GM18502 (cell line): ENCODE results near the gene ABCA1.

Experiments
- ATAC-seq: cut with Tn5 transposase; IDR thresholded peaks from one replicate; pipeline ENCODE4 v1.9.1; 2021; ENCODE audit warnings: mild to moderate bottlenecking; ENCODE audit not compliant: unreplicated experiment, poor library complexity

Gene ABCA1

DNA sequence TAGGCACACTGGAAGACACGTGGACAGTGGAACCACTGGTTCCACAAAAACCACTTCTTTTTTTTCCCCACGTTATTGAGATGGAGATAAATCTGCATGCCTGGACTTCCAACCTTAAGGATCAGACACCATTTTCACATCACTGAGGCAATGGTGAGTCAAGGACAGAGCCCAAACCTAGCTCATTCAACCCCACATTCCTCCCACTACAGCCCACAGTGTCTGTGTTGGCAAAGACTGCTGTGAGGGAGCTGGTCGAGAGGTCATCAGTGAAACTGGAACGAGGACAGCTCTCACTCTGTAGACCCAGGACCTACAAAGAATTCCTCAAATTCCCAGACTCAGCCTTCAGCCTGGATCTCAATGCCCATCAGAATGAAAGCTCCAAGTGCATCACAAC is 74.8 kb downstream of the ABCA1 start:
- ATAC-seq: no peak

DNA sequence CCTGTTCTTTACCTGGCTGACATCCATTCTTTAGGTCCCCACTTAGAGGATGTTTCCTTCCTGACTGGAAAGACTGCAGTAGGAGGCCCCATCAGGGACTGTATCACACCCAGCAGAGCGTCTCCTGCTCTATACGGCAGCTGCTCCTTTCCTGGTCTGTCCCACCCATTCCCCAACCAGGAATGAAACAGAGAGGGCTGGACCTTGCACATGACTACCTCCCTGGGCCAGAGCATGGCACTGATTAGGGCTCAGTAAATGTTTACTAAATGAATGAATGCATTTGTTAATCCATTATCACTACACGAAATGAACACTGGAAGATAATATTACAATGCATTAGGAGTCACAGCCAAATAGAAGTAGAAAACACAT is 76.4 kb downstream of the ABCA1 start:
- ATAC-seq: no peak

DNA sequence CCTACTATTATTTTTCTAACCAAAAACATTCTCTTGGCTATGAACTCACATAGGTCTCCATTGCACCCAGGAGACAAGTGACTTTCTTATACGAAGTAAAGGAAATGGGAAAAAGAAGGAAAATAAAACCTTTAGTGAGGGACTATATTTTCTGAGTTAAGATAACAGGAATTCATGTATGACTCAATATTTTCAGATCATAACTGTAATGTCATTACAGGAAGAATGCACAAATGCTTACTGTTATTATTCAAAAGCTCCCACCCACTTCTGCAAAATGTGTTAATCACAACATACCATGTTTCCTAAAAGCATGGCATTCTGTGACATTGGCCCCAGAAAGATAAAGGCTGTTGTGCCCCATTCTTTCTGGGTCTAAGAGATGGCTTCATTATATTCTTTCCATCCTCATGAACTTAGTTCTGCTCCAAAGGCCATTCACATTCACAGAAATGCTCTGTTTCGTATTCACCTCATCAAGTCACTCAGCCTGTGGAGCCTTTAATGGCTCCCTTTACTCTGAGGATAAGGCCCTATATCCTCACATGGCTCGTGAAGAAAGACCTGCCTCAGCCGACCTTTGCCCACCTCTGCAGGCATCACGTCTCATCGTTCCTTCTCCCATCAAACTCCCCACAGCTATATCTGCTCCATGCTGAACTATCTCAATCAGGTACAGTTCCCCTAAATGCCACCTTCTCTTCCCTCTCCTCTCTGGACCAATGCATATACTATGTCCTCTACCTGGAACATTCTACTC is 77.0 kb downstream of the ABCA1 start:
- no peak for ATAC-seq

DNA sequence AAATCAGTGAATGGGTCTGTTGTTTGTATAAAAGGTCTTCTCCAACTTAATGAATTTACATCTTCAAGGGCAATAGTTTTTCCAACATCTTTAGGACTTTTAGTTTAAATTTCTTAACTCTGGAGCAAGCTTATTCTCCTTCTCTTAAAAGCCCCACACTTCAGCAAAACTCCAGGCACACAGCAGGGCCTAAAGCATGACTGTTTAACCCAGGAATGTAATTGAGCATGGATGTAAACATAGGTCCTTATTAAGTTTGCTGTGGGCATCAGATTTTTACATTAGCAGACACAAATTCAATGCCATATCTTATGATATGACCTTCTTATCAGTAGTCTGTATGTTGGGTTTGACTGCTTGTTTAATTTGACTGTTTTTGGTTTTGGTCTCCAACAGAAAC is 78.9 kb downstream of the ABCA1 start:
- no peak for ATAC-seq

DNA sequence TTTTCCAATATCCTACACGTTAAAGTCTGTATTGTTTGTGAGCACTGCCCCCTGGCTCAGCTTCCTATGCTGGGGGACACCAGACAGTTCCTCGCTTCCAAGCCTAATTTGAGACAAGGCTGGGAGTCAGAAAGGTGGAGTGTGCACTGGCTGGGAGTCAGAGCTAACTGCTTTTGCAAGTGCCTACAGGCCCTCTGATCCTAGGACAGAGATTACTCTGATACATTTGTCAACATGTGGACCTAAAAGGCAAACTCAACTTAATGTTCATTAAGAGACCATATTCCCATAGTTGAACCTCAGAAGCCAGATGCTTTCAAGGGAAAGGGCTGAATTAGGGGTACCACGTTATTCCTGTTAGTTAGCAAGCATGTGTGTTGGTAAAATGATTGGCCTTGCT is 83.2 kb downstream of the ABCA1 start:
- ATAC-seq: no peak

DNA sequence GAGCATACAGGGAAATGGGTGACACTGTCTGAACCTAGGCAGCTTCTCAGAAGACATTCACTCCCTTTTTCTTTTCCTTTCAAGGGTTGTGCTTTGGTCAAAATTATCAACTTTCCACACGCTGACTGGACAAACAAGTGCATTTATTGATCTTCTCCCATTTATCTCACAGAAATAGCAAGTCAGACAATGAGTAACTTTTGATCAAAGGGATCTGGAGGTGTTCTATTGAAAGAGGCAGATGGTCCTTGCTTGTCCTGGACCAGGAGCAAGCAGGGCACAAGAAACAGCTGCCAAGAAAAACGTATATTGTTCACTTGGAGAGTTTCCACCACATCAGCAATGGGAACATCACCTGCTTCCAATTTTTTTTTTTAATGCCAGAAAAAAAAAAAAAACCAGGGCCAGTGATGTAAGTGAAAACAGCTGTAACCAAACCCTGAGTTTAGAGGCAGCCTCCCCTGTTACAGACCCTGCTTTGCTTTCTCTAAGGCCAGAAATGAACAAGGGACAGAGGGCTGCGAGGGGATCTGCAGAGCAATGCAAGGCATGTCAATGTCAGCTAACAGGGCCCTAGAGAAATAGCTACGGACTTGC is 84.2 kb downstream of the ABCA1 start:
- no peak for ATAC-seq

DNA sequence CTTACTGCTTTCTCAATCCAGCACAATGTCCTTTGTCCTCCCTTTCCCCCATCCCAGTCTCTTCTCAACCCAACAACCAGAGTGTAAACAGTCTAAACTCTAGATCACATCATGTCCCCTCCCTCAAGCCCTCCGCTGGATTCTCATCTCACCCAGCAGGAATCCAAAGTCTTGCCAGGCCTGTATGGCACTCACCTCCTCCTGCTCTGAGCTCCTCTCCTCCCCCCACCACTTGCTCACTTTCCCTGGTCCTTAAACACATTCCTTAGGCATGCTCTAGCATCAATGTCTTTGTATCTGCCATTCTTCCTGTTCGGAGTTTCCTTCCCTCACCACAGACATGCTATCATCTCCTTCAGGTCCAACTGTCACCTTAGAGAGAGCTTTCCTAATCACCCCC is 85.3 kb downstream of the ABCA1 start:
- no peak for ATAC-seq

DNA sequence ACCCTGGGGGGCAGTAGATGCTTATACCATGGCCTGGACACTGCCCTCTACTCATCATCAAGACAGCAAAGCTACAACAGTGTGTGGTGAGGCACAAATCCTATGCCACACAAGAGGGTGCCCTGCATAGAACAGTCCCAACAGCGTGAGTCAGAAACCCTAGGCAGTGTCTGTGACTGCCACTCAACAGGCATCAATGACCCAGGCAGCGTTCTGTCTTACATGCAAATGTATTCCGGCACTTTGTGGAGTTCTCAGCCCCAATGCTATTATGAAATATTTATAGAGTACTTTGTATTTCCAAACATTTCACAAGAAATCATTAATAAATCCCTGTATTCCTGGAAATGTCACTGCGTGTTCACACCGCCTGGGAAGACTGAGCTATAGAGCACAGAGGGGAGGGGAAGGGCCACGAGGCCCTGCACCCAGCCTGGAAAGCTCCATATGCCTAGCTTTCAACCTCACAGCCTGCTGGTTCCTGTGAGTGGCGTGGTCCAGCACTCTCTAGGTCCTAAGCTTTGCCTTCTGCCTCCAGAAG is 86.3 kb downstream of the ABCA1 start:
- ATAC-seq: no peak

DNA sequence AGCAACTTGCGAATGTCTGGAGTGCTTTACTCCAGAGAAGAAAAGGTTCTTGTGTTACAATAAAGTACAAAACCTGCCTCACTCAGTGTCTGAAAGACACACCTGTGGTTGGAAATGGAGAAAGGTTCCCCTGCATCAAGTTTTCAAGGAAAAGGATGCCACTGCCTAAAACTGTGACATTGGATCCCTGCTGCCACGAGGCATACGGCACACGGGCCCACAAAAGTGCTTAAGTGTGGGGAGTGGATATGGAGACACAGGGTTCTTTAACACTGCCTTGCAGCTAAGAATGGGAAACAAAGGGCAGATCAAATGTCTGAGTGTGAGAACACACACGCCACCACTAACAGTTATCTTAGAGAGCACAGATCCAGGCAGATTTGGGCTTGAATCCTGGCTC is 89.0 kb downstream of the ABCA1 start:
- ATAC-seq: no peak

DNA sequence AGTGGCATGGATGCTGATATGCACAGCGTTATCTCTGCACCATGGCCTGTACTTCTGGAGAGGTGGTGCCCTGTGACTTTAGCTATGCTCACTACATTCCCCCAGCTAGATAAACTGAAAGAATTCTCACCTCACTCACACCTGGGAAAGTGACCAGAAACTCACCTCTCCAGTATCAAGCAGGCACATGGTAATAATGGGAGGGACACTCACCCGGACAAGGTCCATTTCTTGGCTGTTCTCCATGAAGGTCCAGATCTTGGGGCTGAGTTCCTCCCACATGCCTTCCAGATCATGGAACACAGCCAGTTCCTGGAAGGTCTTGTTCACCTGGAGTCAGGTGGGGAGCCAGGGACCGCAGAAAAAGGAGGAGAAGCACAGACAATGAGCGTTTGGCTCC is 91.2 kb downstream of the ABCA1 start:
- no peak for ATAC-seq

DNA sequence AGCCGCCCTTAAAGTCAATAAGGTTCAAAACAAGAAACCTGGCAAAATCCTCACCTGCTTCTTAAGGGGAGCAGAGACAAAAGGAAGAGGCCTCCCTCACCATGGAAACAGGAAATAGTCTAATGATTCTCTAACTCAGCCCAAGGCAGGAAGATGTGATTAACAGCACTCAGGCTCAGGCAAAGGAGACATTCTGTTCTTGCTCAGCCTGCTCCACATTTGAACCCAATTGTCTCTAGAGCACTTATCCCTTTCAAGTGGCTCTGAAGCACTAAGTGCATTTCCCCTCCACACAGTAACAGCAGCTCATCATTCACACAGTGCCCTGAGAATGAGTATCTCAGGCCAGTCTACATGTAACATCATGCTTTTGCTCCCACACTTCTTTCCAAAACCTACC is 91.7 kb downstream of the ABCA1 start:
- ATAC-seq: no peak

DNA sequence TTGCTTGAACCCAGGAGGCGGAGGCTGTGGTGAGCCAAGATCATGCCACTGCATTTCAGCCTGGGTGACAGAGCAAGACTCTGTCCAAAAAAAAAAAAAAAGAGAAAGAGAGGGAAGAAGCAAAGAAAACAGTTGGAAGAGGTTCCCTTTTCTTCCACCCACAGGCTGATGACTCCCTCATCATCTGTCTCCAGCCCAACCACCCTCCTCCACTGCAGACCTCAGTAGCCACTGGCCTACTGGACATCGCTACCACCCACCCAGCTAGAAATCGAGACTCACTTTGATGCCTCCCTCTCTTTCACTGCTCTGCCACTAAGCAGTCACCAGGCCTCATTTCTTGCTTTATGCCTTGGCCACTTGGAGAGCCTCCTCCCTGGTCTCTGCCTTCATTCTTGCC is 92.8 kb downstream of the ABCA1 start:
- no peak for ATAC-seq

DNA sequence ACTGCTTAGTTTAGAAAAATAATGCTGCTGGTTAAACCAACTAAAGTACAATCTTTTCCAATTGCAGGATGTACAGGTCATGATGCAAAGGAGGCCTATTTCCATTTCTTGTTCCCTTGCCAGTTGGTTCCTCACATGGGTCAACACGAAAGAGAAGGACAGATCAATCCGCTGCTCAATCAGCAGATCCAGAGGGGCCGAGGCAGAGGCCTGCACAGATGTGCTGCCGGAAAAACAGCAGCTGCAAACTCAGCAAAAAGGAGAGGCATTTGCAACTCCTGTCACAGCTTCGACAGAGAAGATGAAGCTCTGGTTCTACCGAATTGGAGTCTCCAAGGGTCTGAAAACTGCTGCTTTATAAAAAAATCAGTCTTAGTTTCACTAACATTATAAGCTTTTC is 94.3 kb downstream of the ABCA1 start:
- no peak for ATAC-seq

DNA sequence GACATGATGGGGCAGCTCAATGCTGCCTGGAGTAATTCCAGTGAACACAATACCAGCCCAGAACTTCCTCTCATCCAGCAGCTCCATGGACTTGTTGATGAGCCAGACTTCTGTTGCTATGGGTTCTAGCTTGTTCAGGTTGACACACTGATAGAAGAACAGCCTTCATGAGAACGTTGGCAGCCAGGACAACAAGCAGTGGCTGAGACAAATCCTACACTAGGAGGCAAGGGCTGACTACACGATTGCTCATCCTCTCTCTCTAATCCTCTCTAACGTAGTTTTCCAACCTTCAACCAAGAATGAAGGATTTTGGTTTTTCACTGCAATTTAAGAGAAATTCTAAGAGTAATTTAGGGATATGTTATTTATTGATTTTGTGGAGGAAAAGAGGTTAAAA is 96.3 kb downstream of the ABCA1 start:
- no peak for ATAC-seq

DNA sequence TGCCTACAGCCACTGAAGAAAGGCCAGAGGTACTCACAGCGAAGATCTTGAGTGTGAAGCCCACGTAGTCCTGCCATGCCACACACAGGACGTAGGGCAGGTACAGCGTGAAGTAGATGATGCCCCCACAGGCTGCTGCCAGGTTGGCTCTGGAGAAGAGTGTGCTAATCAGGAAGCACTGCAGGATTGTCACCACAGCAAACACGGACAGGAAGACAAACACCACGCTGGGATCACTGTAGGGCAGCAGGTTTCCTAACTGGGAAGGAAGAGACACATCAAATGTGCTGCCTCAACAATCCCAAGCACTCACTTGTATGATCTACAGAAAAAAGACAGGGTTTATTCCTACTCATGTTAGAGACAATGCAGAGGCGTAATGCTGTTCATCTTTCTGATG is 101.0 kb downstream of the ABCA1 start:
- no peak for ATAC-seq

DNA sequence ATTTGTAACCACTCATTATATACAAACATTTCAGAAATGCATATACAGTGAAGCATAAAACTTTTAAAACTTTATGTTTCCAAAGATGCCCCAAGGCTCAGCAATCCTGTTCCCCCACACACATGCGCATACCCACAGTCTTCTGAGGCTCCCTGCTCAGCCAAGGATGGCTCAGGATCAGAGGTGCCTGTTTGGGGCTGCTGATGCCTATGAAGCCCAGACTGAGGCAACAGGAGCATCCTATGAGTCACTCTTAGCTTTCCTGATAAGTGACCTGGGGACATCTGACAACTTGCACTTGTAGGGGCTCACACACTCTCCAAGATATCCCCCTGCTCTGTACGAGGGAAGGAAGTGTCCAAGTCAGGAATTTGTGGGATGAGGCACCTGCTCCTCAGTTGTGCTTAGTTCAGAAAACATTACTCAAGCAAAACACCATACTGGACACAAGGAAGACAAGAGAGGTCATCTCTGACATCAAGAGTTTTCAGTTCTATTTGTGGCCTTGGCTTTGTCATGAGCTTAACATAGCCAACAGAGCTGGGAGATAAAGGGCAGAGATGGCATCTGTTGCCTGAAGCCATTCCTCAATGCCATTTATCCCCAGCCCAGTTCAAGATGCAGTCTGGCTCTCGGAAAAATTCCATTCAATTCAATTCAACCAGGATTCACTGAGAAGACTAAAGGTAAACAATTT is 101.7 kb downstream of the ABCA1 start:
- no peak for ATAC-seq

DNA sequence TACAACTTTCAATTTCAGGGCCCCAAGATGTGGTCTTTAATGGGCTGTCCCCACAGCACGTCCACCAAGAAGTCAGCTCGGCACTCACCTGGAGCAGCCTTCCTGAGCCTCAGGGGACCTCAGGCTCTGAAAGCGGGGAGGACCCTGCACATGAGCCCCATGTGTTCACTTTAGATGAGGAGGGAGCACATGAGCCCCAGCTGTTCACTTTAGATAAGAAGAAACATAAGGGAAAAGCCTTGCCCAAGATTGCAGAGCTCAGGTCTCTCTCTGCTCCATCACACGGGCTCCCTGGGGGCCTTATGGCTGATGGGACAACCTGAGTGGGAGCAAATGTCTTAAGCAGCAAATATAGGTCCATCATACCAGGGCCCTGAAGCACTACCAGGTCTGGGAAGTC is 107.6 kb downstream of the ABCA1 start:
- no peak for ATAC-seq

DNA sequence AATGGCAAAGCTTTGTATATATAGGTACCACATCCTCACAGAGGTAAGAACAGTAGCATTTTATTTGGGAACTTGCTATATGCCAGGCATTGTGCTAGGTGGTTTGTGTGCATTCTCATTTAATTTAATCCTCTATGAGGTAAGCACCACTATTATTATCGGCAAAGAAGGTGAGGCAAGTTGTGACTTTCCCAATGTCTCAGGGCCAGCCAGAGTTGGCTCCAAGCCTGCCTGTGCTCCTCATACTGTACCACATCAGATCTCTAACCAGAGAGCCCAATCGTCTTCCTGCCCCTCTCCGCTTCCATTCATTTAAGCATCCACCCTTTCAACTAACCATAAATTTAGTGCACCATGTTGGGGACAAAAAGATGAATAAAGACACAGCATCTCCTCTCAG is 108.9 kb downstream of the ABCA1 start:
- no peak for ATAC-seq

DNA sequence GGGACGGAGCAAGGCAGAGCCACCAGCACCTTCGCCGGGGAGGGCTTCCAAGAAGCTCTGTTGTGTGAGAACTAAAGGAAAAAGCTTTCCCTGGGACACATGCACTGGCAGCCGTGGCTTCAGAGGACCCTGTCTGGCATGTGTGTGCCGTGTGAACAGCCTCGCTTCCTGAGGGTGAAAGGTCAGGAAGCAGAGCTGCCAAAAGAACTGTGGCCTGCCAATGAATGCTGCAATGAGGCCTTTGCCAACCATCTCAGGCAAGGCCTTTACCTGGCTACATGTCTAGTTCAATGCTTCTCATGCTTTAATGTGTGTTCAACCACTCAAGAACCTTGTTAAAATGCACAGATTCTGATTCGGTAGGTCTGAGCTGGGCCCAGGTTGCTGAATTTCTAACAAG is 110.5 kb downstream of the ABCA1 start:
- no peak for ATAC-seq

DNA sequence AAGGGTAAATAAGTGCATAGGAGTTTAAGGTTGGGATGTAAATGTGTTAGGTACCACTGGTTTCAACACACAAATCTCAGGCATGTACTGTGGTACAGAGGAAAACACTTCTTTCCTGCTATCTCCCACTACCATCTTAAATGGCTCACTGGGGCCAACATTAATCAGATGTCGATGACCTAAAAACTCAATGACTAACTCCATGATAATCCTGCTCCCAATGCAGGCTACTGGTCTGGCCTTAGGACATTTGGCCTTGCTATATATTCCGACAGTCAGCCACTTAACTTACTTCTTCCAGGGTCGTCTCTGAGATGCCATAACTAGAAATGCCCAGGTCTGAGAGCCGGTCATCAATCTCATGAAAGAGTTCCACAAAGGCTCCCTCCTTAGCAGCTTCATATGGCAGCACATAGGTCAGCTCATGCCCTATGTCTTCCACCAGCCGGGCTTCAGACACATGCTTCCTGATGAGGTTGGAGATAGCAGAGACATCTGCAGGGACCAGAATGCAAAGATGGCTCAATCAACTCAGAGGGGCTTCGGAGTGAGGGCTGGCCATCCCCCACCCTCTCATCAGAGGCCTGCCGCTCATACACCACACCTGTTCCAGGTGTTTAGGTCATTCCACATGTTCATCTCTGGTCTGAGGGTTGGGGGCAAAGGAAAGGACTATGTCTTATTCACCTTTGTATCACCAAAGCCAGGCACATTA is 111.9 kb downstream of the ABCA1 start:
- no peak for ATAC-seq
